SH-SY5Y (cell line): Measurements from ENCODE around the gene DNAJA3.

Experiments
- GATA2 ChIP-seq: IDR thresholded peaks from 2 replicates; pipeline ENCODE4 v1.6.1; 2011; ENCODE audit warnings: mild to moderate bottlenecking, low read depth, low read length
- GATA3 ChIP-seq: IDR thresholded peaks from 2 replicates; pipeline ENCODE4 v1.6.1; 2011; ENCODE audit warnings: low read depth, mild to moderate bottlenecking, low read length, moderate library complexity

DNA sequence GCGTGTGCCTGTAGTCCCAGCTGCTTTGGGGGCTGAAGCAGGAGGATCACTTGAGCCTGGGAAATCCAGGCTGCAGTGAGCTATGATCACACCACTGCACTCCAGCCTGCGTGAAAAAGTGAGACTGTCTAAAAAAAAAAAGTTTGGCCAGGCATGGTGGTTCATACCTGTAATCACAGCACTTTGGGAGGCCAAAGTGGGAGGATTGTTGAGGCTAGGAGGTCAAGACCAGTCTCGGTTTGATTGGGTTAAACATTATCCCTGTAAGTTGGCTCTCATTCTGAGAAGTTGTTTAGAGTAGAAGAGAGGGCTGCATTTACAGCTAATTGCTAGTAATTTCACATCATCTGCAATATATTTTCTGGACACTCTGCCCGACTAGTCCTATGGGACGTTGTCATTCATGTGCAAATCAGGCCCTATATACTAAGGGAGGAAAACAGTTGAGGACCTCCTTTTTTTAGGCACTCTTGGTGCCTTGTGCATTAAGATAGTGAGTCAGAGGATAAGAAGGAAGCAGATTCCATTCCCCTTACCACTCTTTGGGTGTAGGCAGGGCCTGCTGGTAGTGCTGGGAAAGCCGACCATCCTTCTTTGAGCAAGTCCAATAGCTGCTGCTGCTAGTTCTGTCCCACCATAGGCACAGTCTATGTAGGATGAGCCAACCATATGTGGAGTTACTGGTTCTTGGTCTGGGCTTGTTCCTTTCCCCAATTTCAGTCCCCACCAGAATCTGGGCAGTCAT is 69.2 kb downstream of the DNAJA3 start:
- TF ChIP-seq GATA2 (no peak), GATA3 (no peak)
